ENCODE measurements around the gene CLCA2. TPM values are rescaled to one million over a fixed set of nuclear protein-coding genes. Genes with fewer than 3 reads are reported as not detected.

CLCA2 gene
- total and polyA plus RNA-seq, 10 donors: 0.02 to 0.06 TPM; not detected in 8

DNA sequence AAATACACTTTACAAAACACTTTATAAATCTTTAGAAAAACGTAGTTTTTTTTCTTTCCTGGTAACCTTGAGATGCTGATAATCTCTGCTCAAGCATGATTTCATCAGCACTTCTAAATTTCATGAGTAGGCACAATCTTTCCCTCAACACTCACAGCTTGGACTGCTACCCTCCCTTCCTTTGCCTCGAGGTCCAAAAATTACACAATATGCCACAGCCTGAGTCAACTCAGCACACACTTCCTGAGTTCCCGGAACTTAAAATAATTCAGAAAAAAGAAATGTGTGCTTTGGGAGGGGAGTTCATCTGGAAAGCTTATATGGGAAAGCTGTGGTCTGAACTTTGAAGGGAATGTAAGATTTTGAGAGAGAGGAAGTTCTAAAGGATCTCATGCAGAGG, 5.9 kb downstream of the CLCA2 start:
- TF ChIP-seq POLR2A (IDR thresholded peaks at IDR 0.05): no peak
- TF ChIP-seq POLR2AphosphoS5 (IDR thresholded peaks at IDR 0.05): peak in 1 of 3 donors; percentile 83
- H3K4me1 ChIP-seq: peaks cover 0 to 26% (median 18%) of the 10 kb centered on the region in 6 donors
- 1 to 5% (median 2%) methylated on average over 3 of the region's 3 CpGs for WGBS, 5 donors
- no peaks in the 10 kb centered on the region for H3K9me3 ChIP-seq
- intact Hi-C loops (cut with DNase I; ENCODE audit: low total_unique reads): no loop called here
- no peaks in the 10 kb centered on the region for H3K36me3 ChIP-seq
- H3K4me3 ChIP-seq: no peak overlapping the region
- peak overlapping the region; percentile 14 to 83 (median 78) for H3K27ac ChIP-seq
- DNase-seq: no peak
- no peaks in the 10 kb centered on the region for H3K27me3 ChIP-seq (replicated peaks in 1 of 7)

DNA sequence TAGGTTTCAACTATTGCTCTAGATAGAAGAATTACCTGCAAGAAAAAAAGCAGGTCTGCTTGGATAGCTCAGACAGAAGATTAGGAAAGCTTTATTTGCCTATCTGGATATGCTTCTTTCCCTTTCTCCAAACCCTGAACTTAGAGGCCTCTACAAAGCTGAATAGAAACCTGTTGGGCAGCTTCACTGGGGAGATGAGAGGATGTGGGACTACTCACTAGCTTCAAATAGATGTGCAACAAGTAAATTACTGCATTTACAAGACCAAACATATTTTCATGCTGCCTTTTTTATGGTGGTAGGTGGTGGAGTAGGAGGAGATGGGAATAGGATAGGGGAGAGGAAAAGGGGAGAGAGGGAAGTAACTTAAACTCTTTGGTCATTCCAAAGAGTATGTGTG, 6.4 kb downstream of the CLCA2 start:
- Histone ChIP-seq H3K27ac (peak overlapping the region in 7 of 8 donors; percentile 75 to 83 (median 78)), H3K4me3 (no peak overlapping the region), H3K27me3 (replicated peaks in 1 of 7) (no peaks in the 10 kb centered on the region), H3K4me1 (peaks cover 0 to 26% (median 18%) of the 10 kb centered on the region in 6 donors), H3K9me3 (no peaks in the 10 kb centered on the region), H3K36me3 (no peaks in the 10 kb centered on the region)
- DNase-seq: no peak
- intact Hi-C loops (cut with DNase I; ENCODE audit: low total_unique reads): no loop called here
- TF ChIP-seq POLR2AphosphoS5 (IDR thresholded peaks at IDR 0.05): no peak
- no peak for TF ChIP-seq POLR2A (IDR thresholded peaks at IDR 0.05)
- TF ChIP-seq, protein P1, sequence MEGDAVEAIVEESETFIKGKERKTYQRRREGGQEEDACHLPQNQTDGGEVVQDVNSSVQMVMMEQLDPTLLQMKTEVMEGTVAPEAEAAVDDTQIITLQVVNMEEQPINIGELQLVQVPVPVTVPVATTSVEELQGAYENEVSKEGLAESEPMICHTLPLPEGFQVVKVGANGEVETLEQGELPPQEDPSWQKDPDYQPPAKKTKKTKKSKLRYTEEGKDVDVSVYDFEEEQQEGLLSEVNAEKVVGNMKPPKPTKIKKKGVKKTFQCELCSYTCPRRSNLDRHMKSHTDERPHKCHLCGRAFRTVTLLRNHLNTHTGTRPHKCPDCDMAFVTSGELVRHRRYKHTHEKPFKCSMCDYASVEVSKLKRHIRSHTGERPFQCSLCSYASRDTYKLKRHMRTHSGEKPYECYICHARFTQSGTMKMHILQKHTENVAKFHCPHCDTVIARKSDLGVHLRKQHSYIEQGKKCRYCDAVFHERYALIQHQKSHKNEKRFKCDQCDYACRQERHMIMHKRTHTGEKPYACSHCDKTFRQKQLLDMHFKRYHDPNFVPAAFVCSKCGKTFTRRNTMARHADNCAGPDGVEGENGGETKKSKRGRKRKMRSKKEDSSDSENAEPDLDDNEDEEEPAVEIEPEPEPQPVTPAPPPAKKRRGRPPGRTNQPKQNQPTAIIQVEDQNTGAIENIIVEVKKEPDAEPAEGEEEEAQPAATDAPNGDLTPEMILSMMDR (IDR thresholded peaks at IDR 0.05 in 8 of 11, conservative IDR thresholded peaks at IDR 0.05 in 3 of 11): no peak

DNA sequence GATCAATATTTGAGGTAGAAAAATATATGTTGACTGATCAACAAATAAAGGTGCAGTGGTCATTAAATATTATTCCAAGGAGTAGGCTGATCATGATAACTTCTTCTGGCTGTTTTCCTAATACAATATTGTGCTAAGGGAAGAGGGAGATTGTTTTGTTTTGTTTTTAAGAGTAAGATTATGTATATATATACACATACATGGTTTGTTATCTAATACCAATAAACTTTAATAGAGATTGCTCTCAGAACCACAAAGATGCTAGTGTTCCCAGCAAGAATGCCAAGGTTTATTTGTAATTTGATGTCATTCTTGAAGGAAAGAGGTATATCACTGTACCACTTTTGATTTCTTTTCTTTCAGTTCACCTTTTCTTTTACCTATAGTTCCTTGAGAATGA, 10.1 kb downstream of the CLCA2 start:
- no peak for DNase-seq
- no peaks in the 10 kb centered on the region for H3K36me3 ChIP-seq
- intact Hi-C loops (cut with DNase I; ENCODE audit: low total_unique reads): no loop called here
- TF ChIP-seq, protein P1 (IDR thresholded peaks at IDR 0.05 in 8 of 11, conservative IDR thresholded peaks at IDR 0.05 in 3 of 11): no peak
- no peak for TF ChIP-seq POLR2A (IDR thresholded peaks at IDR 0.05)
- TF ChIP-seq POLR2AphosphoS5 (IDR thresholded peaks at IDR 0.05): no peak
- no peak overlapping the region for H3K4me3 ChIP-seq
- peaks cover 0 to 19% (median 14%) of the 10 kb centered on the region in 6 donors for H3K4me1 ChIP-seq
- no peak overlapping the region for H3K27ac ChIP-seq
- H3K9me3 ChIP-seq: no peaks in the 10 kb centered on the region
- no peaks in the 10 kb centered on the region for H3K27me3 ChIP-seq (replicated peaks in 1 of 7)

DNA sequence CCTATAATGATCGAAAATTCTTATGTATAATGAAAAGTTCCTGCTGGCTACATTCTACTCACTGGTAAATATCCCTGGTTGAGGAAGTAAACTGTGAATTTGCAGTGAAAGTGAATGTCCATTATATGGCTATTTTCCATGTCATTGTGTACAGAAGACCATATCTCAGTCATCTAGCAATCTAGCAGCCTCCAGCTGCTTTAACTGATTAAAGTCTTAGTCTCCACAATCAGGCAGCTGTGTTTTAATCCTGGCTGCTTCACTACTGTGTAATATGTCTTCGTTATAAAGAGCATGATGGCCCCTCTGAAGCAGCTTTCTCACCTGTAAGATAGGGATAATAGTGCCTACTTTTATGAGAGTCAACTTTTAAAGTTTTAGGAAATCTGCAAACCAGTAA, 11.4 kb downstream of the CLCA2 start:
- H3K4me3 ChIP-seq: no peak overlapping the region
- intact Hi-C loops (cut with DNase I; ENCODE audit: low total_unique reads): no loop called here
- 40 to 87% (median 47%) methylated on average over 2 of the region's 2 CpGs for WGBS, 5 donors
- no peaks in the 10 kb centered on the region for H3K9me3 ChIP-seq
- H3K27ac ChIP-seq: no peak overlapping the region
- TF ChIP-seq POLR2A (IDR thresholded peaks at IDR 0.05) (no peak), POLR2AphosphoS5 (IDR thresholded peaks at IDR 0.05) (no peak)
- TF ChIP-seq, protein P1 (IDR thresholded peaks at IDR 0.05 in 8 of 11, conservative IDR thresholded peaks at IDR 0.05 in 3 of 11): no peak
- H3K27me3 ChIP-seq (replicated peaks in 1 of 7): no peaks in the 10 kb centered on the region
- no peaks in the 10 kb centered on the region for H3K36me3 ChIP-seq
- DNase-seq: no peak
- H3K4me1 ChIP-seq: peaks cover 0 to 6% (median 2%) of the 10 kb centered on the region in 6 donors

DNA sequence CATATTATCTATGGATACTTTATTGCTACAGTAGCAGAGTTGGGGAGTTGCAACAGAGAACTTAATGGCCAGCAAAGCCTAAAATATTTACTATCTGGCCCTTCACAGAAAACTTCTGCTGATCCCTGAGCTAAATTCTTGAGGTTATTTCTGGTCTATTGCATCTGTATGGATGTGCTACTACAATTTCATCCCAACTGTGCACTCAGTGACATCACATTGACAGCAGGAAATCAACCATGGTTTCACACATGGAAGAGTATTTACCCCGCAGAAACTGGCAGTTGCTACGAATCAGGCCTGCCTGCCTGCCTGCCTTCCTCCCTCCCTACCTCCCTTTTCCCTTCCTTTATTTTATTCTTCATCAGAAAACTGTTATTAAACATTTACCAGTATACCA, 12.1 kb downstream of the CLCA2 start:
- intact Hi-C loops (cut with DNase I; ENCODE audit: low total_unique reads): no loop called here
- Histone ChIP-seq H3K27ac (no peak overlapping the region), H3K4me3 (no peak overlapping the region), H3K9me3 (no peaks in the 10 kb centered on the region), H3K36me3 (no peaks in the 10 kb centered on the region), H3K4me1 (no peaks in the 10 kb centered on the region), H3K27me3 (replicated peaks in 1 of 7) (no peaks in the 10 kb centered on the region)
- 40 to 56% (median 50%) methylated on average over 2 of the region's 2 CpGs for WGBS, 5 donors
- TF ChIP-seq, protein P1 (IDR thresholded peaks at IDR 0.05 in 8 of 11, conservative IDR thresholded peaks at IDR 0.05 in 3 of 11): no peak
- TF ChIP-seq POLR2A (IDR thresholded peaks at IDR 0.05): no peak
- no peak for TF ChIP-seq POLR2AphosphoS5 (IDR thresholded peaks at IDR 0.05)
- DNase-seq: no peak
